Tibial nerve (tissue), 4 donors: ENCODE results near the gene MYO15B. TPM values are rescaled to one million over a fixed set of nuclear protein-coding genes. Genes with fewer than 3 reads are reported as not detected.
"Not testable (repeated sequence)": the region's sequence is repeated elsewhere in the genome, so short reads cannot be mapped to it uniquely, and the experiment has no call there.

Experiments used
- DNase-seq, 2 donors: peaks; one replicate each; pipeline ENCODE4 v3.0.0-alpha.2; 2019; ENCODE audit warnings: low spot score in 2 of 2
- H3K27ac ChIP-seq, 4 donors: fragments of 200-600 bp; sonication (generic) in 3 of 4; one replicate each; pipeline ENCODE4 v1.5.1; 2017 to 2019; ENCODE audit warnings: mild to moderate bottlenecking in 1 of 4
- H3K27me3 ChIP-seq, 2 donors: fragments of 200-600 bp; sonication (generic) in 1 of 2; one replicate each; pipeline versions ENCODE4 v1.5.1 to v1.6.0; 2017 to 2019
- H3K36me3 ChIP-seq, 3 donors: fragments of 200-600 bp; sonication (generic); one replicate each; pipeline ENCODE4 v1.5.1; 2018 to 2019
- H3K4me1 ChIP-seq, 4 donors: fragments of 200-600 bp; sonication (generic) in 3 of 4; one replicate each; pipeline ENCODE4 v1.5.1; 2017 to 2019
- H3K4me3 ChIP-seq, 4 donors: fragments of 200-600 bp; sonication (generic) in 3 of 4; one replicate each; pipeline ENCODE4 v1.5.1; 2017 to 2019; ENCODE audit warnings: mild to moderate bottlenecking in 1 of 4, moderate library complexity in 1 of 4
- H3K9me3 ChIP-seq, 4 donors: fragments of 200-600 bp; sonication (generic) in 3 of 4; one replicate each; pipeline ENCODE4 v1.5.1; 2017 to 2019
- EP300 ChIP-seq, 2 donors: sonication (generic); formaldehyde crosslinking; IDR thresholded peaks; one replicate each; pipeline ENCODE4 v1.6.1; 2017; ENCODE audit warnings: antibody characterized with exemption in 2 of 2, mild to moderate bottlenecking in 1 of 2
- POLR2A ChIP-seq, 2 donors: fragments of 450-650 bp; IDR thresholded peaks; one replicate each; pipeline ENCODE4 v1.6.1; 2017; ENCODE audit warnings: antibody characterized with exemption in 2 of 2, mild to moderate bottlenecking in 2 of 2, moderate library complexity in 2 of 2
- WGBS, 2 donors: methylation state at CpG; one replicate each; pipeline ENCODE4 v1.1.5; 2018; 5-methylcytosine and 5-hydroxymethylcytosine counted together
- total RNA-seq, 4 donors: library from RNA; depleted of rRNA; stranded (reverse); fragments of >200 nt; gene quantifications; one replicate each; pipeline ENCODE4 v1.1.0, GENCODE V29; 2016
- TF ChIP-seq, protein P1 (sequence below), 5 experiments: fragments of 200-600 bp in 3 of 5; fragments of 450-650 bp in 2 of 5; sonication (generic) in 3 of 5; IDR thresholded peaks; one replicate each; pipeline ENCODE4 v1.5.1; 2016 to 2019; ENCODE audit warnings: antibody characterized with exemption in 5 of 5, mild to moderate bottlenecking in 3 of 5, moderate library complexity in 2 of 5

The MYO15B gene
- total RNA-seq, 4 donors from 2014 or later: 150 to 327 (median 278) TPM

DNA sequence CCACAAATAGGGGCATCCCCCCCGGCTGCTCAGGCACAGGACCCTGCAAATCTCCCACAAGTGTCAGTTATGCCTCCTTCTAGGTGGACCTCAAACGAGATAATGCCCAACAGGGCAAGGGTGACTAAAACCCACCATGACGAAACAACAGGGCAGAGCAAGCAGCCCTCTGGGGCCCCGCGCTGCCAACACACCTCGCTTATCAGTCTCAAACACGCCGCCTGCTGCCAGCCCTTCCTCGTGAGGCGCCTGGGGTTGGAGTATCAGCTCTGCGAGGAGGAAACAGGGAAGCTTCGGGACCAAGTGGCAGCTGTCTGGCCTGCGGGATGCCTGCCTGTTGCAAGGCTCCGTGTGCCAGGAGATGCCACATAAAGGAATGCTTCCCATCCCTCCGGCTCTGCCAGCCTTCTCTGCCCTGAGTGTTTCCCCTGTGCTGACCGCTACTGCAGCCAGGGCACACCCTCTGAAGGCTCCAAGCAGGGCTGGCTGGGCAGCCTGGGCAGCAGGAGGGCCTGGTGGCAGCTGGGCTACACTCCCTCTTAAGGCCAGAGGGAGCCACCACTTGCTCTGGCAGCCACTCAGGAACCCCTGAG, 48.1 kb downstream of the MYO15B start:
- H3K27me3 ChIP-seq: no peaks in the 10 kb centered on the region
- peaks cover 0 to 38% (median 0%) of the 10 kb centered on the region in 3 donors for H3K36me3 ChIP-seq
- H3K27ac ChIP-seq: peak overlapping the region; percentile 60 to 95 (median 88)
- TF ChIP-seq EP300 (IDR thresholded peaks at IDR 0.05): no peak
- TF ChIP-seq, protein P1, sequence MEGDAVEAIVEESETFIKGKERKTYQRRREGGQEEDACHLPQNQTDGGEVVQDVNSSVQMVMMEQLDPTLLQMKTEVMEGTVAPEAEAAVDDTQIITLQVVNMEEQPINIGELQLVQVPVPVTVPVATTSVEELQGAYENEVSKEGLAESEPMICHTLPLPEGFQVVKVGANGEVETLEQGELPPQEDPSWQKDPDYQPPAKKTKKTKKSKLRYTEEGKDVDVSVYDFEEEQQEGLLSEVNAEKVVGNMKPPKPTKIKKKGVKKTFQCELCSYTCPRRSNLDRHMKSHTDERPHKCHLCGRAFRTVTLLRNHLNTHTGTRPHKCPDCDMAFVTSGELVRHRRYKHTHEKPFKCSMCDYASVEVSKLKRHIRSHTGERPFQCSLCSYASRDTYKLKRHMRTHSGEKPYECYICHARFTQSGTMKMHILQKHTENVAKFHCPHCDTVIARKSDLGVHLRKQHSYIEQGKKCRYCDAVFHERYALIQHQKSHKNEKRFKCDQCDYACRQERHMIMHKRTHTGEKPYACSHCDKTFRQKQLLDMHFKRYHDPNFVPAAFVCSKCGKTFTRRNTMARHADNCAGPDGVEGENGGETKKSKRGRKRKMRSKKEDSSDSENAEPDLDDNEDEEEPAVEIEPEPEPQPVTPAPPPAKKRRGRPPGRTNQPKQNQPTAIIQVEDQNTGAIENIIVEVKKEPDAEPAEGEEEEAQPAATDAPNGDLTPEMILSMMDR (IDR thresholded peaks at IDR 0.05): peak in 1 of 5 experiments; percentile 19
- no peak for TF ChIP-seq POLR2A (IDR thresholded peaks at IDR 0.05)
- H3K4me1 ChIP-seq: peaks cover 0 to 49% (median 29%) of the 10 kb centered on the region in 4 donors
- WGBS, 2 donors: 41 to 70% methylated on average over 15 of the region's 16 CpGs
- DNase-seq: no peak
- H3K4me3 ChIP-seq: peak overlapping the region; percentile 5 to 59 (median 40)
- H3K9me3 ChIP-seq: no peaks in the 10 kb centered on the region

DNA sequence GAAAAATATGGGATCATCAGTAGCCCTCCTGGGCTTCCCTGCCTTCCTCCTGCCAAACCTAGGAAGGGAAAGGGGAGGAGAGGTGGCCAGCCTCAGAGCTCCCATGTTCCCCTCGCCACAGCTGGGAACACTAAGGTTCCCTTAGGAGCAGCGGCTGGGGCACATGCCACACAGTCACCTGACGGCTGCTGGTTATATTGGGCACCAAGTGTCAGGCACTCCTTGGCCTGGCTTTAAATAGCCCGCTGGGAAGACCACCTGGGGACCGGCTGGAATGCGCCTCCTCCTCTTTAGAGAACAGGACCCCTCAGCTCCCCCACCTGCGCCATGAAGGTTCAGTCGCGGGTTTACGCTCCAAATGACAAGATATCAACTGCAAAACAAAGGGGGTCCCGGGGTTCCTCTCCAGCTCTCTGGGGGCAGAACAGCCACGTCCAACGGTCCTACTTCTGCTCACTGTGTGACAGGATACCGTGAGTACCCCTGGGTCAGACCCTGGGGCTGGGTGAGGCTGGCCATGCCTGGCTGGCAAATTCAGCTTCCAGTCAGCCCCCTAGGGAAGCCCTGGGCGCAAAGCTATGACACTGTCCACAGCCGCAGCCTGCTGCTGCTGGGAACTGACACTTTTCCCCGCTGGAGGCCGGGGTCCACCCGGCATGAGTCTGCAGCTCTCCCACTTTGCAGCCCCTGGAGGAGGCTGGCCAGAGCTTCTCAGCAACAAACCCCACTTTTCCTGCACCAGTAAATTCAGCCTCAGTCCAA, 49.0 kb downstream of the MYO15B start:
- Histone ChIP-seq H3K36me3 (peaks cover 0 to 40% (median 0%) of the 10 kb centered on the region in 3 donors), H3K4me1 (peaks cover 0 to 48% (median 28%) of the 10 kb centered on the region in 4 donors), H3K9me3 (no peaks in the 10 kb centered on the region), H3K27me3 (no peaks in the 10 kb centered on the region), H3K4me3 (peak overlapping the region in 2 of 4 donors; percentile 40 to 59), H3K27ac (peak overlapping the region; percentile 60 to 95 (median 88))
- WGBS, 2 donors: 77 to 79% methylated on average over 17 to 19 of the region's 19 CpGs
- TF ChIP-seq, protein P1 (IDR thresholded peaks at IDR 0.05): no peak
- TF ChIP-seq EP300 (IDR thresholded peaks at IDR 0.05) (no peak), POLR2A (IDR thresholded peaks at IDR 0.05) (no peak)
- DNase-seq: no peak

DNA sequence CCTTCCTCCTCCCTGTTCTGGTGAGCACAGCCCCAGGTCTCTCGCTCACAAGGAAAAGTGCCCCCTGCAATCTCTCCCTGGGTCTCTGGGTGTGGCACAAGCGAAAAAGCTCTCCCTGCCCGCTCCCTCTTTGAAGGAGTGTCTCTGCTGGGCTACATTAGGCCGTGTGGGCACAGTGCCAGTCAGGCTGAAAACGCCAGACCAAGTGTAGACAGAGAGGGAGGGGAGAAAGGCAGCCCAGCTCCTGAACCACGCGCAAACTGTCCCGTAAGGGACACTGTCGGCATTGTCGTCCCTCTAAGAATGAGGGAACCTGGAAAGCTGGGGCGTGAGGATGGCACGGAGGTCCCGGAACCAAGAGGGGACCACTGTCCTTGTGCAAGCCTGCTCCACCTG, 49.5 kb downstream of the MYO15B start:
- H3K27me3 ChIP-seq: no peaks in the 10 kb centered on the region
- 29 to 31% methylated on average over 13 of the region's 13 CpGs for WGBS, 2 donors
- H3K27ac ChIP-seq: peak overlapping the region; percentile 21 to 95 (median 58)
- peak overlapping the region in 2 of 4 donors; percentile 2 to 13 for H3K4me3 ChIP-seq
- TF ChIP-seq POLR2A (IDR thresholded peaks at IDR 0.05) (no peak), EP300 (IDR thresholded peaks at IDR 0.05) (no peak)
- TF ChIP-seq, protein P1 (IDR thresholded peaks at IDR 0.05): no peak
- H3K9me3 ChIP-seq: no peaks in the 10 kb centered on the region
- H3K36me3 ChIP-seq: peaks cover 0 to 46% (median 0%) of the 10 kb centered on the region in 3 donors
- no peak for DNase-seq
- peaks cover 0 to 42% (median 25%) of the 10 kb centered on the region in 4 donors for H3K4me1 ChIP-seq

DNA sequence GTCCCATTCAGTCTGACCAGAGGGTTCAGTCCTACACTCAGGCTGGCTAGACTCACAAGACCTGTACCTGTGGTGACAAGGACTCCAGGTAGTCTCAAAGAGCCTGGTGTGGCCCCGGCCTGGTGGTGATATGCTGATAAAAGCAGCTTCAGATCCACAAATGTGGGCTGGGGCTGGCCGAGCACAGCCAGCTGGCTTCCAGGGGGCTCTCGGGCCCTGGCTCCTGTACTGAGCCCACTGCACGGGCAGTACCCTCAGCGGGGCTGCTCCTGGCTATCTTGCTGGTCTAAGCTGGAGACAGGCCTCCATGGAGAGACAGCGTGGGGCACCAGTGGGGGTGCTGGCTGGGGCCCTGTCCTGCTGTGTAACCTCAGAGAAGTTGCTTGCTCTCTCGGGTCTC, 50.0 kb downstream of the MYO15B start:
- whole genome bisulfite sequencing, 2 donors: 73 to 84% methylated on average over 6 to 7 of the region's 7 CpGs
- TF ChIP-seq POLR2A (IDR thresholded peaks at IDR 0.05) (no peak), EP300 (IDR thresholded peaks at IDR 0.05) (no peak)
- TF ChIP-seq, protein P1 (IDR thresholded peaks at IDR 0.05): no peak
- no peaks in the 10 kb centered on the region for H3K9me3 ChIP-seq
- H3K27ac ChIP-seq: peak overlapping the region; percentile 21 to 95 (median 58)
- peaks cover 0 to 49% (median 0%) of the 10 kb centered on the region in 3 donors for H3K36me3 ChIP-seq
- no peak for DNase-seq
- H3K4me3 ChIP-seq: peak overlapping the region in 1 of 4 donors; percentile 2
- H3K27me3 ChIP-seq: no peaks in the 10 kb centered on the region
- H3K4me1 ChIP-seq: peaks cover 0 to 38% (median 22%) of the 10 kb centered on the region in 4 donors

DNA sequence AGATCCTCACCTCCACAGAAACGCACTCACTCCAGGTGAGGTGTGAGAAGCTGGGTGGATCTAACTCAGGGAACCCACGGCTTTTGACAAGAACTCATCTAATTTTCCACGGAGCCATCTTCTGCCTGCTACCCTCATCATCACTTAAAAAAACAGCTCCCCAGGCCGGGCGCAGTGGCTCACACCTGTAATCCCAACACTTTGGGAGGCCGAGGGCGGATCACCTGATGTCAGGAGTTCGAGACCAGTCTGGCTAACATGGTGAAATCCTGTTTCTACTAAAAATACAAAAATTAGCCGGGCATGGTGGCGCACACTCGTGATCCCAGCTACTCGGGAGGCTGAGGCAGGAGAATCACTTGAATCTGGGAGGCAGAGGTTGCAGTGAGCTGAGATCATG, 50.4 kb downstream of the MYO15B start:
- Histone ChIP-seq H3K36me3 (peaks cover 0 to 52% (median 0%) of the 10 kb centered on the region in 3 donors), H3K27ac (peak overlapping the region in 2 of 4 donors; percentile 93 to 95), H3K4me1 (peaks cover 0 to 33% (median 19%) of the 10 kb centered on the region in 4 donors)
- 95 to 96% methylated on average over 12 of the region's 12 CpGs for WGBS, 2 donors
- not testable (repeated sequence) for DNase-seq, H3K4me3 ChIP-seq, H3K27me3 ChIP-seq, H3K9me3 ChIP-seq
